WTC11 (cell line): Measurements from ENCODE around the gene LCMT2. TPM values are rescaled to one million over a fixed set of nuclear protein-coding genes. Genes with fewer than 3 reads are reported as not detected.

Source experiments
- ATAC-seq: fragments of 200-7000 bp; cut with Tn5 transposase; 2 replicates; pipeline ENCODE4 v1.10.0; 2021; ENCODE audit warnings: mild to moderate bottlenecking, moderate library complexity
- CTCF ChIA-PET: fragments of 300-600 bp; sonication (Branson Sonifier 250); formaldehyde crosslinking; loops from one replicate; lab custom pipeline; 2021; ENCODE audit warnings: antibody characterized with exemption; lab: Charles Lee
- POLR2A ChIA-PET: fragments of 350-600 bp; sonication (Branson Sonifier 250); formaldehyde crosslinking; loops from one replicate; lab custom pipeline; 2021; ENCODE audit warnings: antibody characterized with exemption; lab: Charles Lee
- DNase-seq: peaks from one replicate; pipeline ENCODE4 v3.0.0; 2021; ENCODE audit warnings: low spot score
- H3K27ac Mint-ChIP-seq: 2 replicates; pipeline ENCODE4 v1.8.0; 2021; ENCODE audit warnings: mixed read lengths
- H3K27me3 Mint-ChIP-seq: 2 replicates; pipeline ENCODE4 v1.8.0; 2021; ENCODE audit warnings: low read depth, mild to moderate bottlenecking, moderate library complexity, mixed read lengths
- H3K36me3 Mint-ChIP-seq: 2 replicates; pipeline ENCODE4 v1.8.0; 2021; ENCODE audit warnings: mixed read lengths
- H3K4me1 Mint-ChIP-seq: 2 replicates; pipeline ENCODE4 v1.8.0; 2022; ENCODE audit warnings: mixed read lengths
- H3K4me3 Mint-ChIP-seq: 2 replicates; pipeline ENCODE4 v1.8.0; 2021; ENCODE audit warnings: mild to moderate bottlenecking, moderate library complexity, mixed read lengths
- H3K9me3 Mint-ChIP-seq: 2 replicates; pipeline ENCODE4 v1.8.0; 2021; ENCODE audit warnings: mixed read lengths
- AR ChIP-seq: fragments of 250-450 bp; sonication (Bioruptor Pico); IDR thresholded peaks from 2 replicates; pipeline ENCODE4 v1.9.0; 2021; ENCODE audit warnings: mild to moderate bottlenecking
- ARID4B ChIP-seq: sonication (generic); formaldehyde crosslinking; IDR thresholded peaks from 2 replicates; pipeline ENCODE4 v1.8.0; 2023; ENCODE audit warnings: missing genetic modification reagents, mild to moderate bottlenecking, borderline replicate concordance
- ATF6 ChIP-seq: sonication (generic); formaldehyde crosslinking; IDR thresholded peaks from 2 replicates; pipeline ENCODE4 v1.8.1; 2023; ENCODE audit warnings: mild to moderate bottlenecking, missing genetic modification reagents
- CBFB ChIP-seq: sonication (generic); formaldehyde crosslinking; IDR thresholded peaks from 2 replicates; pipeline ENCODE4 v1.8.1; 2022; ENCODE audit warnings: mild to moderate bottlenecking, low read depth, missing genetic modification reagents
- E2F4 ChIP-seq: sonication (generic); formaldehyde crosslinking; IDR thresholded peaks from 2 replicates; pipeline ENCODE4 v1.8.1; 2022; ENCODE audit warnings: low read depth, mild to moderate bottlenecking, moderate library complexity, missing genetic modification reagents, borderline replicate concordance
- EMX1 ChIP-seq: fragments of 250-450 bp; sonication (Bioruptor Pico); IDR thresholded peaks from 2 replicates; pipeline ENCODE4 v1.8.0; 2021; ENCODE audit warnings: mild to moderate bottlenecking
- FOXK1 ChIP-seq: sonication (generic); formaldehyde crosslinking; IDR thresholded peaks from 2 replicates; pipeline ENCODE4 v1.8.0; 2022; ENCODE audit warnings: mild to moderate bottlenecking, moderate library complexity, missing genetic modification reagents
- IRF2 ChIP-seq: sonication (generic); formaldehyde crosslinking; IDR thresholded peaks from 2 replicates; pipeline ENCODE4 v1.8.0; 2022; ENCODE audit warnings: low read depth, missing genetic modification reagents, borderline replicate concordance
- MYBL2 ChIP-seq: sonication (generic); formaldehyde crosslinking; IDR thresholded peaks from 2 replicates; pipeline ENCODE4 v1.8.1; 2023; ENCODE audit warnings: mild to moderate bottlenecking, moderate library complexity, missing genetic modification reagents
- PRRX2 ChIP-seq: fragments of 250-450 bp; sonication (Bioruptor Pico); IDR thresholded peaks from 2 replicates; pipeline ENCODE4 v1.8.0; 2021; ENCODE audit warnings: mild to moderate bottlenecking
- RELA ChIP-seq: sonication (generic); formaldehyde crosslinking; IDR thresholded peaks from 2 replicates; pipeline ENCODE4 v1.8.1; 2022; ENCODE audit warnings: missing genetic modification reagents, mild to moderate bottlenecking, borderline replicate concordance
- TCF7 ChIP-seq: sonication (generic); formaldehyde crosslinking; IDR thresholded peaks from 2 replicates; pipeline ENCODE4 v1.8.0; 2022; ENCODE audit warnings: mild to moderate bottlenecking, low read depth, missing genetic modification reagents, moderate library complexity
- ZNF219 ChIP-seq: sonication (generic); formaldehyde crosslinking; IDR thresholded peaks from 2 replicates; pipeline ENCODE4 v1.8.0; 2023; ENCODE audit warnings: missing genetic modification reagents, mild to moderate bottlenecking, borderline replicate concordance
- ZNF232 ChIP-seq: sonication (generic); formaldehyde crosslinking; IDR thresholded peaks from 2 replicates; pipeline ENCODE4 v1.8.0; 2022; ENCODE audit warnings: mild to moderate bottlenecking, missing genetic modification reagents
- ZNF317 ChIP-seq: sonication (generic); formaldehyde crosslinking; IDR thresholded peaks from 2 replicates; pipeline ENCODE4 v1.8.1; 2023; ENCODE audit warnings: low read depth, mild to moderate bottlenecking, moderate library complexity, missing genetic modification reagents, borderline replicate concordance
- ZNF671 ChIP-seq: fragments of 250-450 bp; sonication (Bioruptor Pico); IDR thresholded peaks from 2 replicates; pipeline ENCODE4 v1.8.0; 2021; ENCODE audit warnings: mild to moderate bottlenecking
- total RNA-seq: library from RNA; stranded (reverse); gene quantifications from 3 replicates; pipeline ENCODE4 v1.2.3, GENCODE V29; 2021
- TF ChIP-seq, protein P1 (sequence below): sonication (generic); formaldehyde crosslinking; IDR thresholded peaks from 2 replicates; pipeline ENCODE4 v1.8.1; 2022; ENCODE audit warnings: missing genetic modification reagents, borderline replicate concordance
- TF ChIP-seq, protein P2 (sequence below): fragments of 250-450 bp; sonication (Bioruptor Pico); IDR thresholded peaks from 2 replicates; pipeline ENCODE4 v2.1.2; 2022; ENCODE audit warnings: mild to moderate bottlenecking, moderate library complexity
- TF ChIP-seq, protein P3 (sequence below): sonication (generic); formaldehyde crosslinking; IDR thresholded peaks from 2 replicates; pipeline ENCODE4 v1.8.1; 2023; ENCODE audit warnings: mild to moderate bottlenecking, missing genetic modification reagents

Gene LCMT2
- total RNA-seq, 1 experiment from 2014 or later, result 7.6 TPM

GRCh38 chr15:43302205-43302817 is 28.1 kb downstream of the LCMT2 start, which contains the start of gene TGM7 (continued):
- TF ChIP-seq, protein P1, sequence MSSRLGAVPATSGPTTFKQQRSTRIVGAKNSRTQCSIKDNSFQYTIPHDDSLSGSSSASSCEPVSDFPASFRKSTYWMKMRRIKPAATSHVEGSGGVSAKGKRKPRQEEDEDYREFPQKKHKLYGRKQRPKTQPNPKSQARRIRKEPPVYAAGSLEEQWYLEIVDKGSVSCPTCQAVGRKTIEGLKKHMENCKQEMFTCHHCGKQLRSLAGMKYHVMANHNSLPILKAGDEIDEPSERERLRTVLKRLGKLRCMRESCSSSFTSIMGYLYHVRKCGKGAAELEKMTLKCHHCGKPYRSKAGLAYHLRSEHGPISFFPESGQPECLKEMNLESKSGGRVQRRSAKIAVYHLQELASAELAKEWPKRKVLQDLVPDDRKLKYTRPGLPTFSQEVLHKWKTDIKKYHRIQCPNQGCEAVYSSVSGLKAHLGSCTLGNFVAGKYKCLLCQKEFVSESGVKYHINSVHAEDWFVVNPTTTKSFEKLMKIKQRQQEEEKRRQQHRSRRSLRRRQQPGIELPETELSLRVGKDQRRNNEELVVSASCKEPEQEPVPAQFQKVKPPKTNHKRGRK, result no peak
- TF ChIP-seq EMX1 (CRISPR knock-in tag) (no peak), ARID4B (CRISPR knock-in tag) (no peak), AR (CRISPR knock-in tag) (no peak), TCF7 (CRISPR knock-in tag) (no peak), ZNF219 (CRISPR knock-in tag) (no peak), FOXK1 (CRISPR knock-in tag) (no peak), ZNF232 (CRISPR knock-in tag) (no peak), CBFB (no peak), PRRX2 (CRISPR knock-in tag) (no peak)
- TF ChIP-seq, protein P2, sequence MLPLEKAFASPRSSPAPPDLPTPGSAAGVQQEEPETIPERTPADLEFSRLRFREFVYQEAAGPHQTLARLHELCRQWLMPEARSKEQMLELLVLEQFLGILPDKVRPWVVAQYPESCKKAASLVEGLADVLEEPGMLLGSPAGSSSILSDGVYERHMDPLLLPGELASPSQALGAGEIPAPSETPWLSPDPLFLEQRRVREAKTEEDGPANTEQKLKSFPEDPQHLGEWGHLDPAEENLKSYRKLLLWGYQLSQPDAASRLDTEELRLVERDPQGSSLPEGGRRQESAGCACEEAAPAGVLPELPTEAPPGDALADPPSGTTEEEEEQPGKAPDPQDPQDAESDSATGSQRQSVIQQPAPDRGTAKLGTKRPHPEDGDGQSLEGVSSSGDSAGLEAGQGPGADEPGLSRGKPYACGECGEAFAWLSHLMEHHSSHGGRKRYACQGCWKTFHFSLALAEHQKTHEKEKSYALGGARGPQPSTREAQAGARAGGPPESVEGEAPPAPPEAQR (CRISPR knock-in tag), result no peak

- ATAC-seq (no peak), DNase-seq (no peak)
- Mint-ChIP-seq H3K36me3 (no peaks in the 10 kb centered on the region), H3K27ac (no peak overlapping the region), H3K4me1 (peaks cover 13% of the 10 kb centered on the region), H3K4me3 (no peak overlapping the region), H3K27me3 (no peaks in the 10 kb centered on the region; the same call in 1 of the 2 replicates), H3K9me3 (no peaks in the 10 kb centered on the region)
- ChIA-PET CTCF (no interaction called here), POLR2A (no interaction called here)
- TF ChIP-seq, protein P3, sequence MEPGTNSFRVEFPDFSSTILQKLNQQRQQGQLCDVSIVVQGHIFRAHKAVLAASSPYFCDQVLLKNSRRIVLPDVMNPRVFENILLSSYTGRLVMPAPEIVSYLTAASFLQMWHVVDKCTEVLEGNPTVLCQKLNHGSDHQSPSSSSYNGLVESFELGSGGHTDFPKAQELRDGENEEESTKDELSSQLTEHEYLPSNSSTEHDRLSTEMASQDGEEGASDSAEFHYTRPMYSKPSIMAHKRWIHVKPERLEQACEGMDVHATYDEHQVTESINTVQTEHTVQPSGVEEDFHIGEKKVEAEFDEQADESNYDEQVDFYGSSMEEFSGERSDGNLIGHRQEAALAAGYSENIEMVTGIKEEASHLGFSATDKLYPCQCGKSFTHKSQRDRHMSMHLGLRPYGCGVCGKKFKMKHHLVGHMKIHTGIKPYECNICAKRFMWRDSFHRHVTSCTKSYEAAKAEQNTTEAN (CRISPR knock-in tag), result no peak
- TF ChIP-seq ATF6 (CRISPR knock-in tag), result no peak
- no peak for TF ChIP-seq ZNF317 (CRISPR knock-in tag)
- no peak for TF ChIP-seq ZNF671 (CRISPR knock-in tag)
- no peak for TF ChIP-seq RELA
- TF ChIP-seq E2F4 (CRISPR knock-in tag), result no peak
- no peak for TF ChIP-seq MYBL2 (CRISPR knock-in tag)
- no peak for TF ChIP-seq IRF2 (CRISPR knock-in tag)
- TF ChIP-seq, protein P2 (CRISPR knock-in tag), result no peak
Observed at GRCh38 chr15:43299884-43300283, 30.5 kb downstream of the LCMT2 start.
